ENCODE data around the gene NR2F1-AS1.

DNA sequence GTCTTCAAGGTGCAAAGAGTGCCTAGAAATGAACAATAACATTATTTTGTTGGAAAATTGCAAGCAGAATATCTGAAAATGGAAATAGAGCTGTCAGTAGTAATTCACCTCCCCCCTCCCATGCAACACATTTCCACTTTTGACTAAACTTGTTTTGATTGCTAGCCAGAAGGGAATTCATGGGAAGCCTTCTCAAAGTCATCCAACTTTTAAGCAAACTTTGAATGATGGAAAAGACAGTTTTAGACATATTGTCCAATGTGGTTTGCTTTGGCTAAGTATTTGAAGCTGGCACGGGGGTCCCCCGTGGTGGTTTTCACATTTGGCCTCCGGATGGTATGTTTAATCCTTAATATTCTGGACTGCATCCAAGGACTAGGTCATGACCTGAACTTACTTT is 9.5 kb upstream of the NR2F1-AS1 start:
- TF ChIP-seq, protein P1, sequence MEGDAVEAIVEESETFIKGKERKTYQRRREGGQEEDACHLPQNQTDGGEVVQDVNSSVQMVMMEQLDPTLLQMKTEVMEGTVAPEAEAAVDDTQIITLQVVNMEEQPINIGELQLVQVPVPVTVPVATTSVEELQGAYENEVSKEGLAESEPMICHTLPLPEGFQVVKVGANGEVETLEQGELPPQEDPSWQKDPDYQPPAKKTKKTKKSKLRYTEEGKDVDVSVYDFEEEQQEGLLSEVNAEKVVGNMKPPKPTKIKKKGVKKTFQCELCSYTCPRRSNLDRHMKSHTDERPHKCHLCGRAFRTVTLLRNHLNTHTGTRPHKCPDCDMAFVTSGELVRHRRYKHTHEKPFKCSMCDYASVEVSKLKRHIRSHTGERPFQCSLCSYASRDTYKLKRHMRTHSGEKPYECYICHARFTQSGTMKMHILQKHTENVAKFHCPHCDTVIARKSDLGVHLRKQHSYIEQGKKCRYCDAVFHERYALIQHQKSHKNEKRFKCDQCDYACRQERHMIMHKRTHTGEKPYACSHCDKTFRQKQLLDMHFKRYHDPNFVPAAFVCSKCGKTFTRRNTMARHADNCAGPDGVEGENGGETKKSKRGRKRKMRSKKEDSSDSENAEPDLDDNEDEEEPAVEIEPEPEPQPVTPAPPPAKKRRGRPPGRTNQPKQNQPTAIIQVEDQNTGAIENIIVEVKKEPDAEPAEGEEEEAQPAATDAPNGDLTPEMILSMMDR (IDR thresholded peaks at IDR 0.05), result no peak
- TF ChIP-seq POLR2AphosphoS5 (IDR thresholded peaks at IDR 0.05), result no peak

Measured in prostate gland (tissue), 2 donors.